Medulla oblongata (tissue), 1 donor: ENCODE data around the gene AQP10.
"Not testable (repeated sequence)": the region's sequence is repeated elsewhere in the genome, so short reads cannot be mapped to it uniquely, and the experiment has no call there.

Source experiments
- DNase-seq: peaks from one replicate; pipeline ENCODE4 v3.0.0-alpha.2; 2015; ENCODE audit errors: extremely low spot score

AQP10 gene

DNA sequence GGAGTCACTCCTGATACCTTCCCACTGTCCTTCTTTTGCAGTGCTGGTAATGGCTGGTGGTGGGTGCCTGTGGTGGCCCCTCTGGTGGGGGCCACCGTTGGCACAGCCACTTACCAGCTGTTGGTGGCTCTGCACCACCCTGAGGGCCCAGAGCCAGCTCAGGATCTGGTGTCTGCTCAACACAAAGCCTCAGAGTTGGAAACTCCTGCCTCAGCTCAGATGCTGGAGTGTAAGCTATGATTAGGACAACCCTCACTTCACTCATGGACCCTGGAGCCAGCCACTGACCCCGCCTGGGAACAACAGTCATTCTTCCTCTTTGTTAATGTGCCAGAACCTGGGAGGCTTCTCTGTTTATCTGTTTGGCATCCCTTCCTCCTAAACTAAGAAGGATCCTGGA lies 3.3 kb downstream of the AQP10 start:
- DNase-seq: no peak

DNA sequence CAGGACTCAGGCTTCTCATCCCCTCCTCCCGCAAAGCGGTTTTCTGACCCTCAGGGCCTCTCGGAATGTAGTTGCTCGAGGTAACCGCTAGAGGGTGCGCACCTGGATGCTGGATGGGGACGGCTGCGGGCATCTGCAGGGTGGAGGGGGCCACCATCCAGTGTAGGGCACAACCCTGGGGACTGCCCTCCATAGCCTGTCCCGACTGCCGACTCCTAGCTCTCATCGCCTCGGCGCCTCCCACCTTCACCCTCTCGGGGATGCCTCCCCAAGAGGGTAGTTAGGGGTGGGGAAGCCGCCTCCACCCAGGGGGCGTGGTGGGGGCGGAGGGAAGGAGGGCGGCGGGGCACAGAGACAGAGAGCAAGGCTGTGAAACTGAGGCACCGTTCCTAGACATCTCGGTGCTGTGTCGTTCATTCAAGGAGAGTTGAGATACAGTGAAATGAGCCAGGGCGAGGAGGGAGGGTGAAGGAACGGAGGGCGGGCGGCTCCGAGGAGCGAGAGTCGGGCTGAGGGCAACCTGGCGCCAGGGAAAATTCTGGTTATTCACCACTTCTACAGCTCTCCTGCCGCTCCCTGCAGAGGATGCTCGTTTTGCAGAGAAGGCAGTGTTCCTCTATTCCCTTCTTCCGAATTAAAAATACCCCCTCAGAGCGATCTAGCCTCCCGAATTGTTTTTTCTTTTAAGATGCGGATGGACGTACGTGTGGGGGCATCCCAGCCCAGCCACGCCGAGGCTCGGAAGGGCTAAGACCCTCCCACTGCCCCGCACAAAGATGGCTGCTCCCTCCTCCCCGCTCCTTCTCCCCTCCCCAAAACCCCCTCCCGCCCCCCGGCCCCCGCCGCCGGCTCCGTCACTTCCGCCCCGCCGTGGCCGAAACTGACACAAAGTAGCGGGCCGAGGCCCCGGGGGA lies 4.0 kb downstream of the AQP10 start, which contains the start of gene ATP8B2:
ATP8B2 (plus strand) TSS at position 857 of the 914 bp plus-strand sequence. CDS start 2,617 bp downstream, outside the sequence.
- DNase-seq: peak; percentile 84

DNA sequence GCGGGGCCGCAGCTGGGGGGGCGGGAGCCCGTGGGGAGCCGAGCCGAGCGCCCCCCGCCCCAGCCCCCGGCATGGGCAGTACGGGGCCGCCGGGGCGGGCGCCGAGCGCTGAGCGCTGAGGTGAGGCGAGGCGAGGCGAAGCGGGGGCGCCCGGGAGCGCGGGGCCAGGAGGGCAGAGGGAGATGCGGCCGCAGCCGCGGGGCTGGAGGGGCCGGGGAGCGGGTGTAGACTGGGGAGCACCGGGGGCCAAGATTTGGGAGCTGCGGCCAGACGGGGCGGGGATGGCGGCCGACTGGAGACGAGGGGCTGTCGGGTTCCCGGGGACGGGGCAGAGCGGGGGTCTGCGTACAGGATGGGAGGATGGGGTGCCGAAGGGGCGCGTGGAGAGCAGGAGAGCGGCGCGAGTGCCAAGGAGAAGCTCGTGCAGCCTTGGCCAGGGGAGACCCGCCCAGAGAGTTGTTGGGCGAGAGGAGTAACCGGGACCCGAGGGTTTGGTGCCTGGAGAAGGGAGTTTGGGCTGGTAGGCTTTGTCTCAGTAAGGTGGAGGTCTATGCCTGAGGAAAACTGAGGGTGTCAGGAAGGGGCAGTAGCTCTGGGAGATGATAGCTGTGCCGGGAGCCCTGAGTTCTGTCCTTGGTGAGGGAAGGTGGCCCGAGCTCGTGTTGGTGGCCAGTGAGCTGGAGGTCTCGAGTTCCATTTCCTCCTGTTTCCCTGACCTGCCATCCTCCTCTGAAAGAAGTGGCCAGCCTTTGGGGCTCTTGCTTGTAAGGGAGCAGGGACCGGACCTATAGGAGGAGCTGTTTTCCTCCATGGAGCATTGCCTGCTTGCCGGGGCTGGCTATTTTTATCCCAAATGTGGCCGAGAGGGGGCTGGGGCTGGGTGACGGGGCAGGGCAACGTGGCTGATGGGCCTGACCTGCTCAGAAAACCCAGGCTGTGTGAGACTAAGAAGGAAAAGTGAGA lies 5.0 kb downstream of the AQP10 start:
- DNase-seq: peak; percentile 64

DNA sequence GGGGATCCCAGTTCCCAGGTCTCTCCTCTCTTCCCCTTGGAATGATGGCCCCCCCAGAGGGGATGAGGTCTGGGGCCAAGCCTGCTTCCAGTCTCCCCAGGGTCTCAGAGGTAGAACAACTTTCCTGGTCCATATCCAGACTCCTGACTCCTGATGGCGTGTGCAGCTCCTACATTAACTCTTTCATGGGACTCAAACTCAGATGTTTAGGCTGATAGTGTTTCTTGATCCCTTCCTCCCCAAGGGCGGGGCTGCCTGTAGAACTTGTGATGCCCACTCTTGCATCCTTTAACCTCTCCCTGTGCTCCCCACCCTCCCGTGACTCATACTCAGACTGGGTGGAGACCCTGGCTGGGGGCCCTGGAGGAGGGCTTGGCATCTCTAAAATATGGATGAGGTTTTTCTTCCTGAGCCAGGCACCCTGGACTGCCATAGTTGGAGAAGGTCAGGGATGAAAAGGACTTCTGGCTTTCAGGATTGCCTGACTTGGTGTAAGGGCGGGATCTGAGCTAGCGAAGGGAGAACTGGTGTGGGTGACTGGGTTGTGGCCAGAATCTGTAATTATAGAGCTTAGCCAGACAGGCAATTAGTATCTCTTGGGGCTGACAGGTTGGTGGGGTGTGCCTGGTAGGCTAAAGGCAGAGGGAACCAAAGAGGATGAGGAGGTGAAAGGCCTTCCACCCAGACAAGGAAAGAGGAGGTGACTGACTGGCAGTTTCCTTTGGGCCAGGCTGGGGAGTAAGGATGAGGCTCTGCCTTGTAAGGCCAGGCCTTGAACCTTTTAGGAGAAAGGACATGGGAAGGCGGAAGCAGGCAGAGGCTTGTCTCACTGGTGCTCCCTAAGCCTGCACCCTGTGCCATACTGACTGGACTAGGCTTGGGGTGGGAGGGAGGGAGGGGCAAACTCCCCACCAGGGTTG lies 5.9 kb downstream of the AQP10 start:
- DNase-seq: no peak

DNA sequence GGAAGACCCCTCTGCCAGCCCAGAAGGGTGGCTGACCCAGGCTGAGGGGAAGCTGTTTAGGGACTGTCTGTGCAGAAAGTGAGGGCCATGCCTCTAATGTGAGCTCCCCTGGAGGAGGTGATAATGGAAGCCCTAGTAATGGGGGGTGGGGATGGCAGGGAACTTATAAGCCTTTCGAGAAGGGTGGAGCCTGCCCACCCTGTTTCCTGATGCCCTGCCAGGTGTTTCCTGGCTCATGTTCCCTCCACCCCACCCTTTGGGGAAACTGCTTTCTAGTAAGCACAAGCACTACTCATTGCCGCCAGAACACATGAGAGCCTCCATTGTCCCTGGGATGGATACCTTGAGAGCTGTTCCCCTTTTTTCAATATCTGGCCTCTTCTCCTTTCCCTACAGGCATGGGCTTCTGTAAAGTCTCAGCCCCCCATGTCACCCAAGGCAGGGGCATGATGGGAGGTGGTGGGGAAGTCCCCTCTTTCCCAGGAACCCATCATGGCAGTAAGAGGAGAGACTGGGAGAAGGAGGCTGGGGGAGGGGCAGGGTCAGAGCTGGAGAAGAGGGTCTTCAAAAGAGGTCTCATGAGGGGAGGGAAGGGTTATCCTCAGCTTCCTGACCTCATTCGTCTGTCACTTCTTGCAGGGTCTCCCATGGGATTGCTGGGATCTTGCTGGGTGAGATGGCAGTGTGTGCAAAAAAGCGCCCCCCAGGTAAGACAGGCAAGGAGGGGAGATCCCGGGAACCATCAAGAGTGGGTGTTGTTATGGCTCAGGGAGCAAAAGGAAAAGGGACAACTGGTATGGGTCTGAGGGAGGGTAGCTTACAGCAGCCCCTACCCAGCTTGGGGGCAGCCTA lies 6.8 kb downstream of the AQP10 start:
- DNase-seq: no peak

DNA sequence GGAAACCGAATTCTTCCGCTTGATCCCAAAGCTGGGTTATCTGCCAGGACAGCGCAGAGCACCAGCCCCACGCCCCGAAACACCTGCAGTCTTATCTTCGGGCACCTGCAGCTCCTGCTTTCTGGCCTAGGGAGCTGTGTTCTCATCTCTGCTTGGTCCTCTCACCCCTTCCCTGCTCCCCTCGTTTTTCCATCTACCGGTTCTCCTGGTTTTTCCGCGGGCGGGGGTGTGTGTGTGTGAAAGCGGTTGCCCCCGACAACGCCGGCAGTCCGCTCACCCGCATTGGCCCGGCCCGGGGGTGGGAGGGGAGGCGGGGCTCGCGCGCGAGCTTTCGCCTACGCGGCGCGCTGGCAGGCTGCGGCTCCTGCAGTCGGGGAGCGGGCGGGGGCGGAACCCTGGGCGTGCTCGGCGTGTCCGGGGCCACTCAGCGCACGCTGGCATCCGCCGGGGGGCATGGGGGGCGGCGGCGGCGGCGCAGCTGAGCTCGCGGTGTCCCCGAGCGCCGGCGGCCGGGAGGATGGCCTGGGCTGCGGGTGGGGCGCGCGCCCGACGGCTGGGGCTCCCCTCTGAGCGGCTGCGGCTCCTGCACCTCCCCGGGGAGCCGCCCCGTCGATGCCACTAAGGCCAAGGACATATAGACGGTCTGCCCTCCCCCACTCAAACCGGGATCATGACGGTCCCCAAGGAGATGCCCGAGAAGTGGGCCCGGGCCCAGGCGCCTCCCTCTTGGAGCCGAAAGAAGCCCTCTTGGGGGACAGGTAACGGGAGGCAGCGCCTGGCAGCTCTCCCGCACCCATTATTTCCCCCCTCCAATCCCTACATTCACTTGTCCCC lies 7.6 kb downstream of the AQP10 start:
- peak; percentile 71 for DNase-seq

DNA sequence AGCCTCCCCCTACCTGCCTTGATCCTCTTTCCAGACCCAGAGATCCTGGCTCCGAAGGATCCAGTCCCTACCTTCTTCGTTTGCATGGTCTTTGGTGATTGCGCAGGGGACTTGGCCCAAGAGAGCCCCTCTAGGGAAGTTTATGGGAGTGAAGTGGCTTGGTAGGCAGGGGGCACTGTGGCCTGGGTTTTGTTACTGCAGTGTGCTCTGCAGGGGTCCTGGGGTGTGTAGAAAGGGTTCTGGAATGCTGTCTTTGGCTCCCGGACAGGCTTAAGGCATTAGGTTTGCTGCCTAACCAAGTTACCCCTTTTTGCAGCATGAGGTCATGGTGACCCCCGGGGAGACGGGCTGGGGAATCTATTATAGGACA lies 8.2 kb downstream of the AQP10 start:
- no peak for DNase-seq

DNA sequence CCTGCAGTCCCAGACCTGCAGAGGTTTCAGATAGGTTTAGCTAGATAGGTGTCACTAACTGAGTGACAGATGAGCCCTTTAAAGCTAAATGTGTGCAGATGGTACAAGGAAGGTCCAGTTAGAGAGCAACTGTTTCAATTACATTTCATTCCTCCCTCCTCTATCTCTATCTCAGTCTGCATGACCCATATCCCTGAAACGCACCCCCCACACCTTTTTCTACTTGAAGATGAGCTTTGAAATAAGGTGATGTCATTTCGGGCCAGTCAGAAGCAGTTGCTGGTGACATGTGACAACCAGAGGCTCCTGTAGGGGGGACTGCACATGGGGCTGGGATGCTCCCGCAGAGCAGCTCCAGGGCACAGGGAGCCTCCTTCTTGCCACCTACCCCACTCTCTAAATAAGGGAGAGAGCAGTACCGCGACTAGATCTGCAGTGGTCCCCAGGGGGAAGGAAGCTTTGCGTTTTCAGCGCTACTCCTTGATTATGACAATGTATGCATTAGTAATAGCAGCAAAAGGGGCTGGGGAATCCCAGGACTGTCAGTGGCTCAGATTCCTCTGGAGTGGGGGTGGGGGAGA lies 8.7 kb downstream of the AQP10 start:
- DNase-seq: no peak

DNA sequence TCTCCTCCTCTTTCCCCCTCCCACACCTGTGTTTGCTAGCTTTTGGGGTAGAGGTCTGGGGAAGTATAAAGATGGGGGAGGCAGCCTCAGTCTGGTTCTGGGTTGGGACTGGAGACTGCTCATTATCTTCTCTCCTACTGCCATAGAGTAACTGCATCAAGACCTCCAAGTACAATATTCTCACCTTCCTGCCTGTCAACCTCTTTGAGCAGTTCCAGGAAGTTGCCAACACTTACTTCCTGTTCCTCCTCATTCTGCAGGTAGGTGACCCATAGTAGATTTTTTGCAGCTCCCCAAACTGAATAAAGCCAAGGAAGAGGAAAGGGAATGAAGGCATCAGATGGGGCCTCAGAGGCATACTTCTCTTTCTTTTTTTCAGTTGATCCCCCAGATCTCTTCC lies 9.8 kb downstream of the AQP10 start:
- no peak for DNase-seq

DNA sequence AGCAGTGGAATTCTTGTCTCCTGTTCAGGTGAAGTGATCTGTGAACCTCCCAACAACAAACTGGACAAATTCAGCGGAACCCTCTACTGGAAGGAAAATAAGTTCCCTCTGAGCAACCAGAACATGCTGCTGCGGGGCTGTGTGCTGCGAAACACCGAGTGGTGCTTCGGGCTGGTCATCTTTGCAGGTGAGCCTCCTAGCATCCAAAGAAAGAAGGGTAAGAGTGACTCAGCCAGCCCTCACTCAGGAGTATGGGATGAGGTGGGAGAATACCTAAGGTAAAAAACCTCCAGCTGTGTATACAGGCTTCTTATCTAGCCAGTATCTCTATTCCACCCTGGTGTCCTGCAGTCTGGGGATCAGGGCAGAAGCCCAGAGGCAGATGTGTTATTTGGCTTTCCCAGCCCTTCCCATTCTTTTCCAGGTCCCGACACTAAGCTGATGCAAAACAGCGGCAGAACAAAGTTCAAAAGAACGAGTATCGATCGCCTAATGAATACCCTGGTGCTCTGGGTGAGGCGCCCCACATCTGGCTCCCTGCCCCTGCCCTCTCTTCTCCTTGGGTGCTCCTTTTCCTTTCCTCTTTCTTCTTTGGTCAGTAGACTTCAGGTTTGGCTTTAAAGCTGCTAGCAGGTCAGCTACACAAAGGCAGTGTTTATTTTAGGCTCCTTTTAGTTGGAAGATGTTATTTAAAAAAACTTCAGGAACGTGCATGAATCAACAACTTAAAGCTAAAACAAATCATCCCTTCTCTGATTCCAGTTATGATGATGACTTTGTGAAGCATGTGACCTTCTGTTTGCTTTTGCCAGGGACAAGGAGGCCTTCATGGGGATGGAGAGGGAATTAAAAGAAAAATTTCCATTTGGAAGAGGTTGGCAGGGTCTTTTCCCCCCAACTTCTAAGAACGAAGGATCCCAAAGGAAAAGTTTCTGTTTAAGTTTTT lies 13.5 kb downstream of the AQP10 start:
- DNase-seq: no peak

DNA sequence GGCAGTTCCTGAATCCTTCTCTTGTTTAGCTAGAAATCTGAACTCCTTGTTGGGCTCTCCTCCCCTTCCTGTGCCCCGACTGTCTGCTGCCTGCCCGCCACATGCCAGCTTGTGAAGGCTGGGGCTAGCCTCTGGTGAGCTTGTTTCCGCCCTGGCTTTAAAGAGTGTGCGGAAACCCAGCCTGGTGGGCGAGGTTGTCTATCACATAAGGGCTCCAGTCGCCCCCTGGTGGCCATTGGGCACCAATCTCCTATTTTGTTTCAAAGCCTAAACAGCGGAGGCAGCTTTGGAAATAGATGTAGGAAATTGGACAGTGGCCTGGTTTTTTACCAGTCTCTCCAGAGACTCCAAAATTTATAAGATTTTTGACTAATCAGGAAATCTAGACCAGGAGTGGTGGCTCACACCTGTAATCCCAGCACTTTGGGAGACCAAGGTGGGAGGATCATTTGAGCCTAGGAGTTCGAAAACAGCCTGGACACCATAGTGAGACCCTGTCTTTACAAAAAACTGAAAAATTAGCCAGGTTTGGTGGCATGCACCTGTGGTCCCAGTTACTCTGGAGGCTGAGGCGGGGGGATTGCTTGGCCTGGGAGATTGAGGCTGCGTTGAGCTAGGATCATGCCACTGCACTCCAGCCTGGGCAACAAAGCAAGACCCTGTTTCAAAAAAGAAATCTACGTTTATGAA lies 14.3 kb downstream of the AQP10 start:
- peak; percentile 85 for DNase-seq

DNA sequence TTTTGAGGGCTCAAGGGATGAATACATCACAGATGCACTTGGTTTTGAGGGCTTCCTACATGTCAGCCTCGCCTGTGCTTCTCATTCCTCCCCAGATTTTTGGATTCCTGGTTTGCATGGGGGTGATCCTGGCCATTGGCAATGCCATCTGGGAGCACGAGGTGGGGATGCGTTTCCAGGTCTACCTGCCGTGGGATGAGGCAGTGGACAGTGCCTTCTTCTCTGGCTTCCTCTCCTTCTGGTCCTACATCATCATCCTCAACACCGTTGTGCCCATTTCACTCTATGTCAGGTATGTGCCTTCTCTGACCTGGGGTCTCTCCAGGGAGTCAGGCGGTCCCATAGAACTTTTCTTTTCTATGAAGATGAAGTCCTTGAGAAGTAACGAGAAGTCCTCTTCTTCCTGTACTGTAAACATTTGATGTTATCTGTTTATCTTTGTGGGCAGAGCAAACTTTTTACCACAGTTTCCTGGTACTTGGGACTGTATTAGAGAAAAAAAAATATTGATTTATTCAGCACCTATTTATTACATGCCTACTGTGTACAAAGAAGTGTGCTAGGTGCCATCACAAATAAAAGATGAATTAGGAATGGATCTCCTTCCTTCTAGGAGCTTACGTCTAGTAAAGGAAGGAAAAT lies 16.5 kb downstream of the AQP10 start:
- no peak for DNase-seq

DNA sequence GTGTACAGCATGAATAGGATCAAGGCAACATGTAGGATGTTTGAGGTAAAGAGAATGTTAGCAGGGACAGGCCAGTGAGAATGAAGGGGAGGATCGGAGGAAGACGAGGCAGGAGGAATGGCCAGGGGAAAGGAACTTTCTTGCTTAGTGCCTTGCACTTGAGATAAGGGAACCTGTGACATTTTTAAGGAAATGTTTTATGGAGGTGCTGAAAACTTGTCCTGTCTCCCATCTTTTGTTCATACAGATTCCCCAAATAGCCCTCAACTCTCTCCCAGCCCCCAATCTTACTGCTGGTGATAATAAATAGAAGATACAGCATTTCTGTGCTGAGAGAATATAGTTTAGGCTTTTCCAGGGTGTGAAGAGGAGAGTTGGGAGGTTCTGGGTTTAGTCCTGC lies 18.0 kb downstream of the AQP10 start:
- DNase-seq: no peak

DNA sequence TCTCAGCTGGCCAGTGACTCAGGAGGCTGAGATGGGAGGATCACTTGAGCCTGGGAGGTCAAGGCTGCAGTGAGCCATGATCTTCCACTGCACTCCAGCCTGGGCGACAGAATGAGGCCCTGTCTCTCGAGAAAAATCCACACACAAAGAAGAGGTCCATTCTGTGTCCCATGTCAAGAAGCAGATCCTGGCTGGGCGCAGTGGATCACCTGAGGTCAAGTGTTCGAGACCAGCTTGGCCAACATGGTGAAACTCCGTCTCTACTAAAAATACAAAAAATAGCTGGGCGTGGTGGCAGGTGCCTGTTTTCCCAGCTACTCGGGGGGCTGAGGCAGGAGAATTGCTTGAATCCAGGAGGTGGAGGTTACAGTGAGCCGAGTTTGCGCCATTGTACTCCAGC lies 20.5 kb downstream of the AQP10 start:
- DNase-seq: not testable (repeated sequence)

DNA sequence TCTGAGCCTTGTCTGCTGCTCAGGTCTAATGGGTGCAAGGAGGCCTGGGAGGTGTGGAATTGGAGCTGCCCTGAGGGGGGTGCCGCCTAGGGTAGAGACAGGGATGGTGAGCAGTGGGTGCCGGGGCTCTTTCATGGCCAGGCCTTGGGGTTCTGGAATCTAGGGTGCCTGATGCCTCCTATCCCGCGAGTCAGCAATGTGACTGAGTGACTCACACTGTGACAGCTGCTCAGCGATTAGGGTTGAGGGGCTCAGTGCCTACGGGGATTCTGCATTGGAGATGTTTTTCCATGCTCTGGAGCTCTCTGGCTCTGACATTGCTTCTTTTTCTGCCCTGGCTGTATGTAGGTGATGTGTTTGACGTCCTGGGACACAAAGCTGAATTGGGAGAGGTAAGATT lies 21.2 kb downstream of the AQP10 start:
- no peak for DNase-seq

DNA sequence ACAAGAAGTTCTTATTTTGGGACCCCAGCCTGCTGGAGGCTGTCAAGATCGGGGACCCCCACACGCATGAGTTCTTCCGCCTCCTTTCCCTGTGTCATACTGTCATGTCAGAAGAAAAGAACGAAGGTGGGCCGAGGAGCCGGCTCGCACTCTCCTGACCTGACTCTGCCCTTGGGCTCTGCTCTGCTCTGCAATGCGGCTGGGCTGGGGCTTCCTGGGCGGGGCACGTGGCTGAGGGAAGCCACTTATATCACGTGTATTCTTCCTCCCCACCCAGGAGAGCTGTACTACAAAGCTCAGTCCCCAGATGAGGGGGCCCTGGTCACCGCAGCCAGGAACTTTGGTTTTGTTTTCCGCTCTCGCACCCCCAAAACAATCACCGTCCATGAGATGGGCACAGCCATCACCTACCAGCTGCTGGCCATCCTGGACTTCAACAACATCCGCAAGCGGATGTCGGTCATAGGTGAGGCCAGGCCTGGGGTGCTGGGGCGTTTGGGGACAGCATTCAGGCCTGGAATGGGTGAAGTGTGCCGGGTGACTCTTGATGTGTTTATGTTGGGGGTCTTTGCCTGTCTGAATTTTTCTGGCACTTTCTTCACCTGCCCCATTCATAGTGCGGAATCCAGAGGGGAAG lies 22.1 kb downstream of the AQP10 start:
- DNase-seq: no peak
